Embryonic facial prominence (tissue), 1 donor: ENCODE results near the gene IL1RAP.
A peak's percentile ranks its signal among the peaks of the same experiment; 100 is the strongest.
"Not testable (repeated sequence)": the region's sequence is repeated elsewhere in the genome, so short reads cannot be mapped to it uniquely, and the experiment has no call there.

ENCODE experiments used
- DNase-seq: peaks from one replicate; pipeline ENCODE4 v3.0.0-alpha.2; 2016; ENCODE audit errors: extremely low spot score

Gene IL1RAP, protein sequence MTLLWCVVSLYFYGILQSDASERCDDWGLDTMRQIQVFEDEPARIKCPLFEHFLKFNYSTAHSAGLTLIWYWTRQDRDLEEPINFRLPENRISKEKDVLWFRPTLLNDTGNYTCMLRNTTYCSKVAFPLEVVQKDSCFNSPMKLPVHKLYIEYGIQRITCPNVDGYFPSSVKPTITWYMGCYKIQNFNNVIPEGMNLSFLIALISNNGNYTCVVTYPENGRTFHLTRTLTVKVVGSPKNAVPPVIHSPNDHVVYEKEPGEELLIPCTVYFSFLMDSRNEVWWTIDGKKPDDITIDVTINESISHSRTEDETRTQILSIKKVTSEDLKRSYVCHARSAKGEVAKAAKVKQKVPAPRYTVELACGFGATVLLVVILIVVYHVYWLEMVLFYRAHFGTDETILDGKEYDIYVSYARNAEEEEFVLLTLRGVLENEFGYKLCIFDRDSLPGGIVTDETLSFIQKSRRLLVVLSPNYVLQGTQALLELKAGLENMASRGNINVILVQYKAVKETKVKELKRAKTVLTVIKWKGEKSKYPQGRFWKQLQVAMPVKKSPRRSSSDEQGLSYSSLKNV

DNA sequence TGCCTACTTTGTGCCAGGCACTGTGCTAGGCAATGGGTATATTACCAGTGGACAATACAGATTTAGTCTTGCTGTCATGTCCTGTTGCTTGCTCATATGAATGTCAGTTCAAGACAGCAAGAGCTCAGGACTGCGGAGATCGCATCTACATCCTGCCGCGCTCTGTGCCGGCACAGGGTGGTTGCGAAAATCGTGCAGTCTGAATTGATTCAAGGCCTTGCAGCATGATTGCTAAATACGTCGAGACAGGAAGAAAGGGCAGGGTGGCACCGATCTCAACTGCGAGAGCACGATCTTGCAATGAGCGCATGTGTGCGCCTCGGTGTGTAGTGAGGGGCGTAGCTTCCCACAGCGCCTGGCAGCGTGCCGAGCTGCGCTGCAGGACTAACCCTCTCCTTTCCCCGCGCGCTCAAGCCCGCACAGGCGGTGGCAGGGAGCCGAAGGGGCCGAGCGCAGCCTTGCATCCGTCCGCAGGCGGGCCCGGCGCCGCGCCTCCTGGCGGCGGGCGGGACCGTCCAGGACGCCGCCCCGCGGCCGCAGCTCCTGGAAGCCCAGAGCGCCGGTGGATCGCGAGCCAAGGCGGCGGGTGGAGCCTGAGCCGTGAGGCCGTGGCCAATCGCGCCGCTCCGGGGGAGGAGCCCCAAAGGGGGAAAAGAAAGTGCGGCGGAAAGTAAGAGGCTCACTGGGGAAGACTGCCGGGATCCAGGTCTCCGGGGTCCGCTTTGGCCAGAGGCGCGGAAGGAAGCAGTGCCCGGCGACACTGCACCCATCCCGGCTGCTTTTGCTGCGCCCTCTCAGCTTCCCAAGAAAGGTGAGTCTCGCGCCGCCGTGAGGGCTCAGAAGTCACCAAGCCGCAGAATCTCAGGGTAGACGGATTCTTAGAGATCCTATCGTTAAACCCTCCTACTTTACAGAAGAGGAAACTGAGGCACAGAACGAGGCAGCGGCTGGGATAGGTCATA is at the start of gene IL1RAP:
Gene IL1RAP, plus strand, starts transcription at position 677 of the 962 bp plus-strand sequence. CDS start 50,205 bp downstream, outside the sequence.
- peak; percentile 69 for DNase-seq

DNA sequence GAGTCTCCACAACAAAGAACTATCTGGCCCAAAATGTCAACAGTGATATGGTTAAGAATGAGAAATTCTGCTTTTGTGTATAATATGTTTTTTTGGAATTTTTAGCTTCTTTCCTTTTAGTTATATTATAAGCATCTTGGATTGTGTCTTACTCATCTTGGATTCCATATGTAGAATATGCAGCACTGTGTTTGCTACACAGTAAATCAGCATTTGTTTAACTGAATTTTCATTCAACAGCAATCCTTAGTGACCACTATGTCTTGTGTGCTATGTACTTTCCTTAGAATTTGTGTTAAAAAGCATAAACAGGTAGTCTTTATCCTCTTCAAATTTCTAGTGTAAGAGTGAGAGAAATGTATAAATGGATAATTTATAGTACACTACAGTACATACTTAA is 46.0 kb upstream of the IL1RAP start:
- DNase-seq: no peak

DNA sequence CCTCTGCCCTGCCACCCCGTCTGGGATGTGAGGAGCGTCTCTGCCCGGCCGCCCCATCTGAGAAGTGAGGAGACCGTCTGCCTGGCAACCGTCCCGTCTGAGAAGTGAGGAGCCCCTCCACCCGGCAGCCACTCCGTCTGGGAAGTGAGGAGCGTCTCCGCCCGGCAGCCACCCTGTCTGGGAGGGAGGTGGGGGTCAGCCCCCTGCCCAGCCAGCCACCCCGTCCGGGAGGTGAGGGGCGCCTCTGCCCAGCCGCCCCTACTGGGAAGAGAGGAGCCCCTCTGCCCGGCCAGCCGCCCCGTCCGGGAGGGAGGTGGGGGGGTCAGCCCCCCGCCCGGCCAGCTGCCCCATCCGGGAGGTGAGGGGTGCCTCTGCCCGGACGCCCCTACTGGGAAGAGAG is 40.6 kb upstream of the IL1RAP start:
- DNase-seq: not testable (repeated sequence)

DNA sequence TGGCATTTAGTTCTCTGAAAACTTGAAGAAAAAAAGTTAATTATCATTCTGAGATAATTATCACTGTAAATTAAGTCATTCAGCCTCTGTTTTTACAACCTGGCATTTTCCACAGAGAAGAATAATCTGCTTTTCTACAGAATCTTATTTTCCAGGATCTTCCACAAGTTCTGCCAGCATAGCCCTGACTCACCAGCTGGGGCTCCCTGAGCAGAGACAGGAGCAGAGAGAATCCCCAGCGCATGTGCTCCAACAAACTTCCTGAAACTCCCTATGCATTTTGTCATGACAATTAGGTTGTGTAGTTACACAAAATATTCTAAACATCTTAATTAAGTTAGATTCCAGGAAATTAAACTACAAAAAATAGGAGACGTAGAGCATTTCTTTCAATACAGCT is 32.1 kb upstream of the IL1RAP start:
- DNase-seq: no peak

DNA sequence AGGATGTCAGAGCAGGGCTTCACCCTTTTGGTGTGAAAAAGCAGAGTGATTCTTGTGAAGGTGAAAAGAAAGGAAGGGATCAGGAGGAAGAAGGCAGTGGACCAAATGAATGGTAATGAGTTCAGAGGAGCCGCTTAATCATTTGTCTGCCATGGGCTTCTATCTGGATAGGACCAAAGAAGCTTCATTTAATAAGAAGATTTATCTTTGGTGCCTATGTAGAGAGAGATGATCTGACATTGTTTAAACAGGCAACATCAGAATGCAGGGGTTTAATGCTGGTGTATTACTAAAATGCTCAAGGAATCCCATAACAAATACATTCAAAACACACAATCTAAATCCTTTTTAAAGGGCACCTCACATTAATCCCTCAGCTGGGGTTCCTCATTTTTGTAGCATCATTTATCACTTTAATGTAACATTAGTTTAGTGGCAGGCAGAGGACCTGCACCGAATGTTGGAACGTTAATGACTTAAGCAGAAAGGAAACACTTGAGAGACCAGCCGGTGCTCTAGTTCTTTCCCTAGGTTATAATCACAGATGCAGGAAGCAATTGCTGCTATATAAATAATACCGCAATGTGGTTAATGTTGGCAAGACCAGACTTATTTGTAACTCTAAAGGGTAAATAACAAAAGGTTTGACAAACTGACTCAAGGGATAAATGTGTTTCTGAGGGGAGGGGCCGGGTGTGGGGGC is 27.9 kb upstream of the IL1RAP start:
- DNase-seq: no peak

DNA sequence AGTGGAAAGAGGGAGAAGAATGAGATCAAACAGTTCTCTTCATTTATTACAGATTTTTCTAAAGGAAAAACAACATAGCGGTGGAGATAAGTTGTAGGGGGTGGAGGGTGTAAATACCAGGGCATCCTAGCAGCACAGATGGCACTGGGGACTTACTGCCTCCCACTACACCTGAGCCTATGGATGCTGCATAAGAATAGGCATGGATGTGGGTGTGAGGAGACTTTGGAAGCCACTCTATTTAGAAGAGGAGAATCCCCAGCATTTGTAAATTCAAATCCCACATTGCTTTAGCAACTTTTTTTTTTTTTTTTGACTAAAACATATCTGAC is 27.4 kb upstream of the IL1RAP start:
- no peak for DNase-seq

DNA sequence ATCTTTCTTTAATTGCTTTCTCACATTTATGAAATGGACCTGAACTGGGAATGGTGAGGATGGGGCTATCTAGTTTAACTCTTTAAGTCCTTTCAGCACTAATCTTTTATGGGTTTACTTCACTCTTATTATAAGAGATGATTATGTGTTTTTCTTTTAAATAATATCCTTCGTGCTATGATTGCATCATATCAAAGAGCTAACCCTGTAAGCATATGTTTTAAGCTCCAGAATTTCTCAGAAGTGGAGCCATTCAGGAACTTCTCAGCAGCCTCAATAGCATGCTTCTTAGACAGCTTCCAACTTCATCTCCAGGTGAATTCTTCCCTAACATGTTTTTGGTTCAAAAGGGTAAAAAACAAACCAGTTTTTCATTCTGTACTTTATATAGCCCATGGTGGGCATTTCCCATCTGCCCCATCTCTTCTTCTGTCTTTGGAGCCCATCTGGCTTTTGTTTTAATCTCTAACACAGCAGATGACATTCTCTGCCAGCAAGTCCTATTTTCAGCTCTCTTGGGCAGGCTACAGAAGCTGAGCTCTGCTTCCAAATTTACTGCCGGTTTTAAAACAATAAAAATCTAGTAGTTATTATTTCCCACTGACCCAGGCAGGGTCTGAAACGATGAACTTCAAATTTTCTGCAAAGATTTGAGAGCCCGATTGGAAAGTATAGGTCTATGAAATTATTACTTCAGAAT is 26.8 kb upstream of the IL1RAP start:
- DNase-seq: no peak

DNA sequence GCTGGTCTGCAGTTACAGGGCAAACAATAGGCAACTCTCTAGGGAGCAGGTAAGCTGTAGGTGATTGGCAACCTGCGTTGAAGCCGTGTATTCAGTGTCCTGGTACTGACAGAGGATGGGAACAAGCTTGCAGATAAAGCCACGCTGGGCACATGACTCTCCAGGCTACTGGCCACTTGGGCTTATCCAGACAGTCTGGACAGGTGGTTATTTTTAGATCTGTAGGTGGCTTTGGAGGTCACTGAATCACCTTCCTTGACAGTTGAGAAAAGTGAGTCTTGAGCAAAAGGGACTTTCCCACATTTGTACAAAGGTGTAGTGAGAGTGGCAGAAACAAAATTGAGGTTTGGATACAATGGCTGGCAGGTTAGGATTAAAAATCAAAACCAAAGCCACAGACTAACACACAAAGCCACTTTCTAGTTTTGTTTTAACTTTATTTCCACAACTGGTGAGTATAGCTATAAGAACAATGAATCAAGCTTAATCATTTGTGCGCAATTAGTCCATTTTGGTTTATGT is 22.3 kb upstream of the IL1RAP start:
- DNase-seq: no peak

DNA sequence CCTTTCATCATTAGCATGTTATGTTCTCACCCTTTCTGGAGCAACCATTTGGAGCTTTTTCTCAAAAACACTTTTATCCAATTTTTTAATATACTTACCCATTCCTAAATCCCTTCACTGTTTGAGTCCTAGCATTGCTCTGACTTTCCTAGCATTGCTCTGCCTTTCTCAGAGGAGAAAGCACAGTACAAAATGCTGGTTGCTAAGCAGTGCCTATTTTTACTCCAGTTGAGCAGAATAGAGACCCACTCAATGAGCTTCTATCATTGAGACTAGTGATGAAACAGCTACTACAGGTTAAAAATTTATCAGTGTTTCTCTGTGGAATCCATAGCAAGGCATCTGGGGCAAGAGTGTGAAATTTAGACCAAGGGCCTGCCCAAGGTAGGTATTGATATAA is 21.8 kb upstream of the IL1RAP start:
- no peak for DNase-seq

DNA sequence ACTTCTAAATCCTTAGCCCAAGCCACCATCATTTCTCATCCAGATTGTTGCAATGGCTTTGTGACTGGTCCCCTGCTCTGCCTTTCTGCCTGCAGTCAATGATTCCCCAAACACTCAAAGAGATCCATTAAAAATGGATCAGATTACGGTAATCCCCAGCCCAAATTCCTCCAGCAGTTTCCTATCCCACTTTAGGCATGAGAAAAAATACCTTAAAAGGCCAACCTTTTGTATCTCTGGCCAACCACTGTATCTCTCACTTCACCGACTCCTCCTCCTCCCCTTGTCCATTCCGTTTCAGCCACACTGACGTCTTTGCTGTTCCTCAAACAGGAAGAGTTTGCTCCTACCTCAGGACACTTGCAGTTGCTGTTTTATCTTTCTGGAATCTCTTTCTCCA is 20.9 kb upstream of the IL1RAP start:
- DNase-seq: no peak

DNA sequence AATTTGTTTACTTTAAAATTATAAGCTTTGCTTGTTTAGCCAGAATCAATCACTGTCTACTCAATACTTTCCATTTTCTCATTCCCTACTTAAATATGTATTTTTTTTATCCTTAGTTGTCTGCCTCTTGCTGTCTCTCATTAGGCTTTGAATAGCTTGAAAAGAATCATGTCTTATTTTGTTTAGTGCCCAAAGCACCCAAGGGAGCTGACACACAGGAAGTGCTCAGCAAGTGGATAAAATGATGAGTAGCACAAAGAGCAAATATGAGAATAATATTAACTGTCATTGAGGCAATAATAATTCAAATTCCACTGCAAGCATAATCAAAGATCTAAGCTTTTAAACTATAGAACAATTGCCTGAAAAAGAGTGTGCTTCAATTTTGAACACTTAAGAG is 19.0 kb upstream of the IL1RAP start:
- DNase-seq: no peak

DNA sequence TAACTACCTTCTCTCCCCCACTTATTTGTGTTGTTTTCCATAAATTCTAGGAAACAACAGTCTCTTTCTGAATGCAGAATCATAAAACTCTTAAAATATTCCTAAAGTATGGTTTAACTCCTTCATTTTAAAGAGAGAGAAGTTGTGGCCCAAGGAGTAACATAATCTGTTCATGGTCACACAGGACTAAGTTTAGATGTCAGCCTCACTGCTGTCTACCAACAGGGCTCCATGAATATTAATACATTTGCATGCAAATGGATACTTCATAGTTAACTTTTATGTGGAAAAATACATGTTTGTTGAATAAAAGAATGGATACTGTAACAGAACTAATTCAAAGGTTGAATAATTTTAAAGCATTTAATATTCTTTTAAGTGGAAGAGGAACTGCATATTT is 18.5 kb upstream of the IL1RAP start:
- DNase-seq: no peak

DNA sequence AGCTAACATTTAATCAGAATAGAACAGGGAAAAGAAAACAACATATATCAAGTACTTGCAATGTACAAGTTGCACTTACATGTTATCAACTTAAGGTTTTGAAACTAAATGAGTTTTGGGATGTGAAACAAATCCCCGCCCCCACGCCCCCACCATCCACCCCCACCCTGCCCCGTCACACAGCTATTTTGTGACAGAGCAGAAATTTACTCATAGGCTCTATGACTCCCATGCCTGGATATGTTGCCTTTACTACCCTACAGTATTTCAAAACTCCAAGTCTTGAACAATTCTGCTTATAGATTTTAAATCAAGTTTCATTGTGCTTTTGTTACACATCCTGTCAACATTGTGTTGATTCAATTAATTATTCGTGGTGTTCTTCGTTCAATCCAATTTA is 18.1 kb upstream of the IL1RAP start:
- DNase-seq: no peak

DNA sequence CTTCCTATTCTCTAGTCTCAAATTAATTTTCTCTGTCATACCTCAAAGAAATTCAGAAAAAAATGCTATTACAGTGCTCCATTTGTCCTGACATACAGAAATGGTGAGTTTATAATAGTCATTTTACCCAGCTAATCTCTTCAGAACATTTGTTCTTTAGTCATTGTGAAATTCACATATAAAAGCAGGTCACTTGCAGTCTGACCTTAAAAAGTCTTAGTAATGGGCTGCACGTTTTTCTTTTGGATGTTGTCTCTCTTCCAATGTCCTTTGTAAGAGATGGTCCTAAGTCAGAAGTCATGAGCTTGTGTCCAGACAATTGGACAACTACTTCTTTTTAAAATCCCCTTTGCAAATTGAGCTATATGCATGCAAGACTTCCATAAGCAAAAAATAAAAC is 17.0 kb upstream of the IL1RAP start:
- DNase-seq: no peak

DNA sequence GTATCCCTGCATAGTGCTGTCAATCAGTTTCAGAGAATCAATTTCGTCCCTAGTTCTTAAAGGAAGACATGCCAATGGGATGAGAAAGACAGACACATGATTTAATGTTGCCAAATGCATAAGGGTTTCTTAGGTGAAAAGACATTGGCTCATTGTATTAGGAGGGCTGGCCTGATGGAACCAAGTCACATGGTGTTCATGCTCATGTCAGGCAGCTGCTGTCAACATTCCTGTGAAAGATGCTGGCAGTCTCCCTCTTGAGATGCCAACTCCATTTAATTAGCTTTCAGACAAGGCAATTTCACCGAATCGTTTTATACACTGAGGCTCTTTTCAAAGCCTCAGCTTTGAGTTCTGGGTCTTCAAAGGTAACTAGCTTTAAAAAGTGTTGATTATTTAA is 16.1 kb upstream of the IL1RAP start:
- DNase-seq: no peak

DNA sequence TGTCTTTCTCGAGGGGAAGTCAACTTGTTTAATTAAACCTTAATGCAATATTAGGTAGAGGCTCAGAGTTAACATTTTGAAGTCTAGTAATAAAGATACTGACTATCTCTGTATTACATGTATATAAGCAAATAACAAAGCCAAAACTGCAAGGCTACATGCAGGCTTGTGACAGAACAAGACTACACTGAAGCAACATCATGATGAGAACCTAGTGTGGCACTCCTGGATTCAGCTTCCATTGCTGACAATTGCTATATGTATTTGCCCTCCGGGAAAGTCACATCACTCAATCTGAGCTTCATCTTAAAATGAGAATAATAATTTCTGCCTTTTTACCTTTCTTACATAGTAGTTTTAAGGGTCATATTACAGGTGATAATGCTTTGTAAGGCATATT is 15.6 kb upstream of the IL1RAP start:
- DNase-seq: no peak

DNA sequence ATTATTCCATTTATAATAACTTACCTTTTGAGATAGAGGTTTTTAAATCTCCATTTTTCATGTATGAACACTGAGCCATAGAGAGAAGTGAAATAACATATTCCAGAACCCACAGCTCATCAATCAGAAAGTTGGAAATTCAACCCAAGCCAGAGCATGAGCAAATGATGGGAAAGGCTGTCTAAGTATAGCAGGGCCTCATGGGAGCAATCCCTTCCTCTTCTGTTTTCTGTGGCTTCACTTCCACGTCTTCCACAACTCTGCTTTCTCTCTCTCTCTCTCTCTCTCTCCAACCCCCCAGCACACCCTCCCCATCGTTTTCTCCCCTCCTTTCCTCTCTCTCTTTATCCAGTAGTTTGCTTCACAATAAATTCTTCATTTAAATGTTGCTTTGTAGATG is 14.8 kb upstream of the IL1RAP start:
- DNase-seq: no peak

DNA sequence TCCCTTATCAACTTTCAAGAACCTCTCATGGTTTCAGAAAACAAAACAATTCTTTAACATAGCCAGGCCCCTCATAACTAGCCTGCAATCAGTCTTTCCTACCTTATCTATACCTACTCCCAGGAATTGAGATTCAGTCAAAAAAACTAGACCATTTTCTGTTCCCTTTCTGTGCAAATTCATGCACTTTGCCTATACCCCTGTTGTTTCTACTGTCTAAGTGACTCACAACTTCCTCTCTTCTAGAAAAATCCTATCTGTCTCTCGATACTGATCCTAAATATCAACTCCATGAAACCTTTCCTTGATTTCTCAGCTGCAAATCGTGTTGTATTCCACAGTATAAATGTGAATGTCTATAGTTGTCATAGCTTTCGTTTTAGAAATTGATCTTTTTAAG is 10.9 kb upstream of the IL1RAP start:
- DNase-seq: no peak

DNA sequence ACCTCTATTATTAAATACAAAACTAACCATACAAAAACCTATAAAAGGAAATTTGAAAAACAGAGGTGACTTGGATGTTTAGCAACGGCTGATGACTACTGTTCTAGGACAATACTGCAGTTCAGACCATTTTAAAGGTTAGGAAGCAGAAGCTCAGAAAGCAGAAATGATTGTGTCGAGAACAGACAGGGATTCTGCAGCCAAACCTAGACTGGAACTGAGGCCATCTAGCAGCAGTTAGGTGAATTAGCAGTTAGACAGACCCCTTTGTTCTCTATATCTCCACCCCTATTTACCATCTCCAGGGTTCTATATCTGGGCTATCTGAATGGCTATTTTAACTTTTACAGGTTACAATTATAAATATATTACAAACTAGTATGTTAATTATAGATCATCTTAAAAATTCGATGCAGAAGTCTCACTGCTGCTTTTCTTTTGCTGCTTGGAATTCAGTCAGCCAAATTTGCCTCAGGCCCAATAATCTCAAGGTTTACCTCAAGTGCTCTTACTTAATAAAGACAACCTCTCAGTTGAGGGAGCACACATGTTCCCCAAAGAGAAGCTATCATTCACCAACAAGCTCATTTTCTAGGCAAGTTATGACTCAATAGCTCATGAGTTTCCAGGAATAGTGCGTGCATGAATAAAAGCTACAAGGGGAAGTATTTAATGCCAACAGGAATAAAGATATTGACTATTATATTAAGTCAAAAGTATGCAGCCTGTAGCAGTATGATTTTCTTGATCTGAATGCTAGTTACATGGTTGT is 9.3 kb upstream of the IL1RAP start:
- DNase-seq: no peak

DNA sequence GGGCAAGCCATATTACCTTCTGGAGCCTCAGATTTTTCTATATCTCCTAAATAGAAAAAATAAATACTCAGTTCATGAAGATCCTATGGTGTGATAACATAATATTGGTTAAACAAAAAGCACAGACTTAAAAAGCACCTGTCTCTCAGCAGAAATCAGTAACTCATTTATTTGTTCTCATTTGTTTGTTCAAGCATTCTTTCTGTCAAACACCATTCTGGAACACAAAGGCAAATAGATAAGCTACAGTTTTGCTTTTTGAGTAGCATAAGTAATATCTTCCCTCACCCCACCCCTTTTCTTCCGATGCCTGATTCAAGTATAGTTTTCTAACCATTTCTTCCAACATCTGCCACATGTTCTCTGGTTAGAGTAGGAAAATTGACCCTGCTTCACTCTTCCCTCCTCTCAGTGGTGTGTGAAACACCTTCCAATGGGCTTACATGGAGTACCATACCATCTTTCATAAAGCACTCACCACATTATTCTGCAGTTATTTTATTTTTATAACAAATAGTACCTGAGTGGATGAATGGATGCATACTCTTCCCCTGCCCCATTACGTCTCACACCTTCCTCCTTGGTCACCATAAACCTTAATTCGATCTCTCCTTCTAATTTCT is 8.4 kb upstream of the IL1RAP start:
- no peak for DNase-seq
